ENCODE data around the gene SOS1. TPM values are rescaled to one million over a fixed set of nuclear protein-coding genes. Genes with fewer than 3 reads are reported as not detected.
A peak's percentile ranks its signal among the peaks of the same experiment; 100 is the strongest.
"Not testable (repeated sequence)": the region's sequence is repeated elsewhere in the genome, so short reads cannot be mapped to it uniquely, and the experiment has no call there.

The SOS1 gene
- polyA plus RNA-seq, 1 of the 3 experiments (the other 2 are of a cell fraction), result 12.8 TPM

GRCh38 chr2:39141334-39142271 is 20.8 kb upstream of the SOS1 start (continued):
- TF ChIP-seq PBX3 (IDR thresholded peaks at IDR 0.05), result peak; percentile 89
- no peak for TF ChIP-seq USF1 (IDR thresholded peaks at IDR 0.05; ENCODE audit: borderline replicate concordance, low read depth)
- TF ChIP-seq RFX5 (IDR thresholded peaks at IDR 0.05; ENCODE audit: low read length), result no peak
- 0 out of 2 replicates have a peak, but pooled peaks have one; percentile 46 for TF ChIP-seq SIN3A (IDR thresholded peaks at IDR 0.05; ENCODE audit: borderline replicate concordance, low read depth, low read length)
- TF ChIP-seq IRF3 (IDR thresholded peaks at IDR 0.05; ENCODE audit: low read depth, low read length), result no peak
- no peak for TF ChIP-seq SMC3 (IDR thresholded peaks at IDR 0.05; ENCODE audit: low read depth, low read length)
- TF ChIP-seq ELF1 (IDR thresholded peaks at IDR 0.05), result no peak
- no peak for TF ChIP-seq CHD2 (IDR thresholded peaks at IDR 0.05; ENCODE audit: low read length, partially characterized antibody)
- TF ChIP-seq EZH2phosphoT487 (IDR thresholded peaks at IDR 0.05; ENCODE audit: borderline replicate concordance, low read depth), result no peak
- peak; percentile 50; the same call in 1 of the 2 replicates for TF ChIP-seq POLR2AphosphoS5 (IDR thresholded peaks at IDR 0.05; ENCODE audit: low read depth, low read length)
- TF ChIP-seq ZBTB33 (IDR thresholded peaks at IDR 0.05; ENCODE audit: borderline replicate concordance, low read depth), result no peak
- TF ChIP-seq RAD21 (IDR thresholded peaks at IDR 0.05; ENCODE audit: low read length), result no peak
- no peak; the same call in 1 of the 2 replicates for TF ChIP-seq RCOR1 (IDR thresholded peaks at IDR 0.05; ENCODE audit: low read length)
- TF ChIP-seq GATA2 (CRISPR knock-in tag; IDR thresholded peaks at IDR 0.05), result no peak
- no peak for TF ChIP-seq MXI1 (IDR thresholded peaks at IDR 0.05; ENCODE audit: low read depth, low read length)
- no peak for TF ChIP-seq USF2 (IDR thresholded peaks at IDR 0.05; ENCODE audit: borderline replicate concordance, low read depth, low read length)
- no peak for TF ChIP-seq GABPA (IDR thresholded peaks at IDR 0.05; ENCODE audit: low read depth)
- no peak for TF ChIP-seq MEF2A (IDR thresholded peaks at IDR 0.05; ENCODE audit: borderline replicate concordance, low read depth)
- TF ChIP-seq FOXM1 (IDR thresholded peaks at IDR 0.05; ENCODE audit: low read depth), result no peak
- TF ChIP-seq JUND (IDR thresholded peaks at IDR 0.05), result peak; percentile 52; the same call in 1 of the 2 replicates
- peak; percentile 32 to 60; a peak in 2 of 4 replicates for TF ChIP-seq EP300 (IDR thresholded peaks at IDR 0.05; ENCODE audit: borderline replicate concordance in 1 of 2, low read depth in 1 of 2, low read length in 1 of 2)
- TF ChIP-seq RXRA (IDR thresholded peaks at IDR 0.05; ENCODE audit: borderline replicate concordance, low read depth), result no peak

GRCh38 chr2:39140948-39141333 is 20.1 kb upstream of the SOS1 start:
- H3K9ac ChIP-seq; POLR2A ChIA-PET; DNase-seq; H3K4me3 ChIP-seq (ENCODE audit: low read depth in 2 of 2, low read length in 1 of 2); H3K9me3 ChIP-seq; H3K27me3 ChIP-seq (ENCODE audit: insufficient read depth); H3K4me2 ChIP-seq; H3K36me3 ChIP-seq (replicated peaks in 1 of 2; ENCODE audit: control insufficient read depth in 1 of 2, insufficient read depth in 2 of 2, low read length in 1 of 2); H3F3A ChIP-seq (replicated peaks; ENCODE audit: insufficient read depth); H2AFZ ChIP-seq (ENCODE audit: low read depth); H3K79me2 ChIP-seq (ENCODE audit: insufficient read depth); H3K9me2 ChIP-seq; H4K20me1 ChIP-seq (ENCODE audit: insufficient read depth): not testable (repeated sequence)
- CTCF ChIA-PET, result interaction anchor here (1.6 to 2.1 kb wide), 2 partner anchors 14 to 81 kb away, joined by 3 to 6 read pairs; no protein-coding TSS in a partner anchor
- peak overlapping the region in 1 of 2 experiments; percentile 23; a peak in 1 of 4 replicates for H3K27ac ChIP-seq (ENCODE audit: low read depth in 2 of 2, low read length in 1 of 2)
- 96% methylated on average over 7 of the region's 7 CpGs for WGBS (ENCODE audit: low lambda C conversion rate)
- peaks cover 10 to 13% of the 10 kb centered on the region in 2 experiments; a peak in 3 of 4 replicates for H3K4me1 ChIP-seq (ENCODE audit: control insufficient read depth in 1 of 2, insufficient read depth in 2 of 2, low read depth in 1 of 2, low read length in 1 of 2)
